HG03354 (cell line): ENCODE data around the gene ALX3.
A peak's percentile ranks its signal among the peaks of the same experiment; 100 is the strongest.

Experiments used
- ATAC-seq: cut with Tn5 transposase; IDR thresholded peaks from one replicate; pipeline ENCODE4 v1.9.1; 2021; ENCODE audit warnings: mild to moderate bottlenecking; ENCODE audit not compliant: unreplicated experiment, poor library complexity, severe bottlenecking

ALX3 gene

DNA sequence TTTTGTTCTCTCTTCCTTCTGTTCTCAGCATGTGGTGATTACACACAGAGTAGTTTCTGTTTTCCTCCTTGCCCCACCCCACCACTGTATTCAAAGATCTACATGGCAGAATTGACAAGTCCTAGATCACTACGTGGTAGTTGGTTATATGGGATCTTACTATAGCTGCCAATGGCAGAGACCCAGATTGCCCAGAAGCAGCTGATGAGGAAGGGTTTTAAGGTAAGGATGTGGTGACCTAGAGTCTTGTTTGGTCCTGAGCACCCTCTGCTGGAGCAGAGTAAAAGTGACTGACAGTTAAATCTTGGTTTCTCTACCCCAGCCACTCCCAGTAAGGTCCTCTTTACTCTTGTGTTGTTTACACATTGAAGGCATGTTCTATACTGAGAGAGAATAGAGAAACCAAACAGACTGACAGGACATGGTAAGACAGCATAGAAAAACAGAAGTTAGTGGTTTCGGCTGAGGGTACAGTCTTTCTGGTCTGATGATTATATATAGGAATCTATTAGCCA lies 58.9 kb downstream of the ALX3 start:
- ATAC-seq: peak; percentile 96
